A673 (cell line): ENCODE data around the gene CFL2. TPM values are rescaled to one million over a fixed set of nuclear protein-coding genes. Genes with fewer than 3 reads are reported as not detected.
A peak's percentile ranks its signal among the peaks of the same experiment; 100 is the strongest.

ENCODE experiments used
- BruUV-seq: library from RNA; stranded (reverse); fragments of 400-500 nt; replicated peaks from 2 replicates; lab custom pipeline; 2021; lab: Mats Ljungman, UMichigan
- CTCF ChIA-PET: fragments of 300-600 bp; sonication (Branson Sonifier 250); formaldehyde crosslinking; loops from one replicate; lab custom pipeline; 2022; ENCODE audit warnings: antibody characterized with exemption; lab: Charles Lee
- POLR2A ChIA-PET: fragments of 300-600 bp; sonication (Branson Sonifier 250); formaldehyde crosslinking; loops from one replicate; lab custom pipeline; 2022; ENCODE audit warnings: antibody characterized with exemption; ENCODE audit not compliant: low non-redundant PET; lab: Charles Lee
- DNase-seq: peaks from one replicate; pipeline ENCODE4 v3.0.0-alpha.2; 2015; ENCODE audit warnings: low spot score
- H3K27ac ChIP-seq: fragments of 200-600 bp; sonication (generic); 2 replicates; pipeline ENCODE4 v1.5.1; 2016; ENCODE audit warnings: mixed run types, low read depth, mild to moderate bottlenecking, mixed read lengths, antibody characterized with exemption, low read length; ENCODE audit not compliant: poor library complexity, severe bottlenecking
- H3K27me3 ChIP-seq: fragments of 200-600 bp; sonication (generic); replicated peaks from 2 replicates; pipeline ENCODE4 v1.6.1; 2017; ENCODE audit warnings: mixed run types, low read depth, mild to moderate bottlenecking, mixed read lengths, antibody characterized with exemption, low read length; ENCODE audit not compliant: insufficient read depth, poor library complexity
- H3K36me3 ChIP-seq: fragments of 200-600 bp; sonication (generic); 2 replicates; pipeline ENCODE4 v1.6.1; 2016; ENCODE audit warnings: mixed run types, mild to moderate bottlenecking, mixed read lengths, antibody characterized with exemption, low read length; ENCODE audit not compliant: insufficient read depth, poor library complexity, severe bottlenecking
- H3K4me1 ChIP-seq: fragments of 200-600 bp; sonication (generic); 2 replicates; pipeline ENCODE4 v1.6.1; 2017; ENCODE audit warnings: mixed run types, mild to moderate bottlenecking, mixed read lengths, antibody characterized with exemption, low read length; ENCODE audit not compliant: insufficient read depth, poor library complexity, severe bottlenecking
- H3K4me3 ChIP-seq: fragments of 200-600 bp; sonication (generic); 2 replicates; pipeline ENCODE4 v1.5.1; 2016; ENCODE audit warnings: low read depth, mixed run types, mild to moderate bottlenecking, mixed read lengths, low read length; ENCODE audit not compliant: poor library complexity, severe bottlenecking
- H3K9me3 ChIP-seq: fragments of 200-600 bp; sonication (generic); 2 replicates; pipeline ENCODE4 v1.6.1; 2016; ENCODE audit warnings: mixed run types, low read depth, mild to moderate bottlenecking, mixed read lengths, antibody characterized with exemption, low read length; ENCODE audit not compliant: poor library complexity, severe bottlenecking
- EZH2 ChIP-seq: fragments of 200-600 bp; sonication (generic); IDR thresholded peaks from 2 replicates; pipeline ENCODE4 v1.6.1; 2017; ENCODE audit warnings: borderline replicate concordance, low read depth, mild to moderate bottlenecking, mixed read lengths, antibody characterized with exemption, low read length; ENCODE audit not compliant: poor library complexity, severe bottlenecking
- intact Hi-C: fragments of 100-400 bp; cut with micrococcal nuclease; formaldehyde crosslinking; loops from one replicate; pipeline ENCODE4 v1.10.0; 2022; ENCODE audit not compliant: unreplicated experiment
- total RNA-seq: library from RNA; stranded (reverse); gene quantifications from 2 replicates; pipeline ENCODE4 v1.2.3, GENCODE V29; 2021
- TF ChIP-seq, protein P1 (sequence below): fragments of 300-800, 200-600 bp; sonication (generic); conservative IDR thresholded peaks from 2 replicates; pipeline ENCODE4 v1.5.1; 2017; ENCODE audit warnings: low read depth, mild to moderate bottlenecking, antibody characterized with exemption, low read length, moderate library complexity, mixed read lengths

CFL2 gene
- total RNA-seq, 1 experiment from 2014 or later = 89.4 TPM

DNA sequence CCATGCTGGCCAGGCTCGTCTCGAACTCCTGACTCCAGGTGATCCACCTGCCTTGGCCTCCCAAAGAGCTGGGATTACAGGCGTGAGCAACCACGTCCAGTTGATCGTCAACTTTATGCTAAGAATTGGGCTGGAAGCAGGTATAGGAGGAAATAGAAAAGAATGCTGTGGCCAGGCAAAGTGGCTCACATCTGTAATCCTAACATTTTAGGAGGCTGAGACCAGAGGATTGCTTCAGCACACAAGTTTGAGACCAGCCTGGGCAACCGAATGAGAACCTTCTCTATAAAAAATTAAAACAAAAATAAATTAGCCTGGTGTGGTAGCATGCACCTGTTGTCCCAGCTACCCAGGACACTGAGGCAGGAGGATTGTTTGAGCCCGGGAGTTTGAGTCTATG, 47.4 kb downstream of the CFL2 start:
- Histone ChIP-seq H3K9me3 (no peaks in the 10 kb centered on the region), H3K4me1 (peaks cover 13% of the 10 kb centered on the region), H3K27me3 (no peaks in the 10 kb centered on the region), H3K4me3 (no peak overlapping the region), H3K27ac (no peak overlapping the region), H3K36me3 (no peaks in the 10 kb centered on the region)
- no peak for DNase-seq
- ChIA-PET POLR2A (no interaction called here), CTCF (interaction anchor here (0.7 kb wide), 1 partner anchor 344 kb away, joined by 3 read pairs; no protein-coding TSS in a partner anchor)
- no TSS peak for BruUV-seq
- intact Hi-C loops = no loop called here
- TF ChIP-seq, protein P1, sequence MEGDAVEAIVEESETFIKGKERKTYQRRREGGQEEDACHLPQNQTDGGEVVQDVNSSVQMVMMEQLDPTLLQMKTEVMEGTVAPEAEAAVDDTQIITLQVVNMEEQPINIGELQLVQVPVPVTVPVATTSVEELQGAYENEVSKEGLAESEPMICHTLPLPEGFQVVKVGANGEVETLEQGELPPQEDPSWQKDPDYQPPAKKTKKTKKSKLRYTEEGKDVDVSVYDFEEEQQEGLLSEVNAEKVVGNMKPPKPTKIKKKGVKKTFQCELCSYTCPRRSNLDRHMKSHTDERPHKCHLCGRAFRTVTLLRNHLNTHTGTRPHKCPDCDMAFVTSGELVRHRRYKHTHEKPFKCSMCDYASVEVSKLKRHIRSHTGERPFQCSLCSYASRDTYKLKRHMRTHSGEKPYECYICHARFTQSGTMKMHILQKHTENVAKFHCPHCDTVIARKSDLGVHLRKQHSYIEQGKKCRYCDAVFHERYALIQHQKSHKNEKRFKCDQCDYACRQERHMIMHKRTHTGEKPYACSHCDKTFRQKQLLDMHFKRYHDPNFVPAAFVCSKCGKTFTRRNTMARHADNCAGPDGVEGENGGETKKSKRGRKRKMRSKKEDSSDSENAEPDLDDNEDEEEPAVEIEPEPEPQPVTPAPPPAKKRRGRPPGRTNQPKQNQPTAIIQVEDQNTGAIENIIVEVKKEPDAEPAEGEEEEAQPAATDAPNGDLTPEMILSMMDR = no peak
- TF ChIP-seq EZH2 = no peak

DNA sequence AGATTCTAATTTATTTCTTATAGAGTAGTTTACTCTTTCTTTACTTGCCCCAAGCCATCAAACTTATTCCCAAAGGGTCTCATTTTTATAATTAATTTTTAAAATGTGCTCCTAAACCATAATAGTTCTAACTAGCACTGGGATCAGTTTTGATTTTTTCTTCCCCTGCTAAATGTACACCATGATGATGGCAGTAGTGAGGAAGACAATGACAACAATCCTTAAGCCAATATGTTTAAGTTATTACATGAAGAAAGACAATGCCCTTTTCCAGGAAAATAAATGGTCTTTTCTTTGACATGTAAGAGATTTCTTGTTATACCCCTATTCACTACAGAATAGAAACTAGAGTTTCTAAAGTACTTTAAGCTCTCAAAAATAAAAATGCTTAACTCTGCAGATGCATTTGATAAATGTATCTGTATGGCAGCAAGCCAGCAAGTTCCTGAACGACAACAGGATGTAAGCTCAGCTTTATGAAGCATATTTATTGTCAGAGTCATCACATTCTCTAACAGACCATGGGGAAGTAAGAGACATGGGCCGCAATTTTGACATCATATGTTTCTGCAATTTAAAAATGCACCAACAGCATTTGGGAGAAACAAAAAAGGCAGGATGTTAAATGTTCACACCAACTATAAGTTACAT, 48.5 kb downstream of the CFL2 start:
- no peaks in the 10 kb centered on the region for H3K27me3 ChIP-seq
- no peaks in the 10 kb centered on the region for H3K36me3 ChIP-seq
- CTCF ChIA-PET = no interaction called here
- H3K4me3 ChIP-seq = no peak overlapping the region
- intact Hi-C loops = no loop called here
- BruUV-seq = no TSS peak
- H3K27ac ChIP-seq = peak overlapping the region; percentile 31
- peaks cover 13% of the 10 kb centered on the region for H3K4me1 ChIP-seq
- TF ChIP-seq, protein P1 = no peak
- TF ChIP-seq EZH2 = no peak
- no peaks in the 10 kb centered on the region for H3K9me3 ChIP-seq
- POLR2A ChIA-PET = no interaction called here
- DNase-seq = peak; percentile 81

DNA sequence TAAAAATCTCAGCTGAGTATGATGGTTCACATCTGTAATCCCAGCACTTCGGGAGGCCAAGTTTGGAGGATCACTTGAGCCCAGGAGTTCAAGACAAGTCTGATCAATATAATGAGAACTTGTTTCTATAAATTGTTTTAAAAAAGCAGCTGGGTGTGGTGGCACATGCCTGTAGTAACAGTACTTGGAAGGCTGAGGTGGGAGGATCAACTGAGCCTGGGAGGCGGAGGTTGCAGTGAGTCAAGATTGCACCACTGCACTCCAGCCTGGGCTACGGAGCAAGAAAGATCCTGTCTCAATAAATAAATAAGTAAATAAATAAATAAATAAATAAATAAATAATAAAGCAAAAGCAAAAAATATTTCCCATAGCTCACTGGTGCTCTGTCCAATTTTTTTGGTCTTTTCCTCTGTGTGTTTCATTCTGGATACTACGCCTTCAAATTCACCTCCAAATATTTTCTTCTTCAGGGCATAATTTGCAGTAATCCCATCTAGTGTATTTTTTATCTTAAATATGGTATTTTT, 51.8 kb downstream of the CFL2 start:
- Histone ChIP-seq H3K36me3 (no peaks in the 10 kb centered on the region), H3K4me3 (no peak overlapping the region), H3K9me3 (no peaks in the 10 kb centered on the region), H3K27me3 (no peaks in the 10 kb centered on the region), H3K4me1 (peaks cover 13% of the 10 kb centered on the region), H3K27ac (no peak overlapping the region)
- no TSS peak for BruUV-seq
- no peak for TF ChIP-seq EZH2
- TF ChIP-seq, protein P1 = no peak
- intact Hi-C loops = no loop called here
- ChIA-PET POLR2A (no interaction called here), CTCF (no interaction called here)
- DNase-seq = no peak
